HG03108 (cell line): Measurements from ENCODE around the gene ANKS1A.
"Not testable (repeated sequence)": the region's sequence is repeated elsewhere in the genome, so short reads cannot be mapped to it uniquely, and the experiment has no call there.

Experiments
- ATAC-seq: cut with Tn5 transposase; IDR thresholded peaks from one replicate; pipeline ENCODE4 v1.9.1; 2021; ENCODE audit warnings: moderate library complexity; ENCODE audit not compliant: unreplicated experiment

ANKS1A gene

DNA sequence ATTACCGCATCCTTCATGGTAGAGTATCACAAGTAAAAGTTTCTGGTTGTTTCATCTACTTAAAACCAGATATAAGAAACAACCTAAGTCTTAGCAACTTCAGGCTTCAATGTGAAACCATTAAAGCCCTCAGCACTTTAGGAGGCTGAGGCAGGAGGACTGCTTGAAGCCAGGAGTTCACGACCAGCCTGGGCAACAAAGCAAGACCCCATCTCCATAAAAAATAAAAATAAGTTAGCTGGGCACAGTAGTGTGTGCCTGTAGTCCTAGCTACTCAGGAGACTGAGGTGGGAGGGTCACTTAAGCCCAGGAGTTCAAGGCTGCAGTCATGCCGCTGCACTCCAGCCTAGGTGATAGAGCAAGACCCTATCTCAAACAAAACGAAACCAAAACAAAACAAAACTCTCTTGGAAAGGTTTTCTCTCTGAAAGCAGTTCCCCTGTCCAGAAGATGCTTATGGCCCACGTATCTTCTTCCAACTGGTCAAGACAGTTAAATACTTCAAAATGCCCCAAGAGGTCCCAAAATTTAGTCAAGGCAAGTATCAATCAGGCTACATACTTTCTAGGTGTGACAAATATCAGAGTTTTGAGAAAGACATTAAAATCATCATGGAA lies 11.1 kb upstream of the ANKS1A start:
- no peak for ATAC-seq

DNA sequence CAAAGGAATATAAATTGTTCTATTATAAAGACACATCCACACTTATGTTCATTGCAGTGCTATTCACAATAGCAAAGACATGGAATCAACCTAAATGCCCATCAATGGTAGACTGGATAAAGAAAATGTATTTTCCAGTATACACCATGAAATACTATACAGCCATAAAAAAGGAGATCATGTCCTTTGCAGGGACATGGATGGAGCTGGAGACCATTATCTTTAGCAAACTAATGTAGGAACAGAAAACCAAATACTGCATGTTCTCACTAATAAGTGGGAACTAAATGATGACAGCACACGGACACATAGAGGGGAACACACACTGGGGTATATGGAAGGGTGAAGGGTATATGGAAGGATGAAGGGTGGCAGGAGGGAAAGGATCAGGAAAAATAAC lies 5.0 kb upstream of the ANKS1A start:
- not testable (repeated sequence) for ATAC-seq

DNA sequence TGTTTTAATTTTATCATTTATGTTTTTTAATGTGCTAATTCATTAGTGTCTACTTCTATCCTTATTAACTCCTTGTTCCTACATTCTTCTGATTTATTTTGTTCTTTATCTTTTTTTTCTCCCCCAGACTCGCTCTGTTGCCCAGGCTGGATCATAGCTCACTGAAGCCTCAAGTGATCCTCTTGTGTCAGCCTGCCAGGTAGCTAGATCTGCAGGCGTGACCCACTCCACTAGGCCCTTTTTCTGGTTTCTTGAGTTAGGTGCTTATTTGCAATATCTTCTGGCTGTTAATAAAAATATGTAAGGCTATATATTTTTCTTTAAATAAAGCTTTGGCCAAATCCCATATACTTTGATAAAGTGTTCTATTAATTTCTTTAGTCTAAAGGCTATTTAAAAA lies 4.1 kb upstream of the ANKS1A start:
- ATAC-seq: no peak

DNA sequence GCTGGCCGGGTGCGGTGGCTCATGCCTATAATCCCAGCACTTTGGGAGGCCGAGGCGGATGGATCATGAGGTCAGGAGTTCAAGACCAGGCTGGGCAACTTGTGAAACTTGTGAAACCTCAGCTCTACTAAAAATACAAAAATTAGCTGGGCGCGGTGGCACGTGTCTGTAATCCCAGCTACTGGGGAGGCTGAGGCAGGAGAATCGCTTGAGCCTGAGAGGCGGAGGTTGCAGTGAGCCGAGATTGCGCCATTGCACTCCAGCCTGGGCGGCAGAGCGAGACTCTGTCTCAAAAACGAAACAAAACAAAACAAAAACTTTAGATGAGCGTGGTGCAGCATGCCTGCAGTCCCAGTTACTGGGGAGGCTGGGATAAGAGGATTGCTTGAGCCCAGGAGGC lies 3.2 kb upstream of the ANKS1A start:
- not testable (repeated sequence) for ATAC-seq

DNA sequence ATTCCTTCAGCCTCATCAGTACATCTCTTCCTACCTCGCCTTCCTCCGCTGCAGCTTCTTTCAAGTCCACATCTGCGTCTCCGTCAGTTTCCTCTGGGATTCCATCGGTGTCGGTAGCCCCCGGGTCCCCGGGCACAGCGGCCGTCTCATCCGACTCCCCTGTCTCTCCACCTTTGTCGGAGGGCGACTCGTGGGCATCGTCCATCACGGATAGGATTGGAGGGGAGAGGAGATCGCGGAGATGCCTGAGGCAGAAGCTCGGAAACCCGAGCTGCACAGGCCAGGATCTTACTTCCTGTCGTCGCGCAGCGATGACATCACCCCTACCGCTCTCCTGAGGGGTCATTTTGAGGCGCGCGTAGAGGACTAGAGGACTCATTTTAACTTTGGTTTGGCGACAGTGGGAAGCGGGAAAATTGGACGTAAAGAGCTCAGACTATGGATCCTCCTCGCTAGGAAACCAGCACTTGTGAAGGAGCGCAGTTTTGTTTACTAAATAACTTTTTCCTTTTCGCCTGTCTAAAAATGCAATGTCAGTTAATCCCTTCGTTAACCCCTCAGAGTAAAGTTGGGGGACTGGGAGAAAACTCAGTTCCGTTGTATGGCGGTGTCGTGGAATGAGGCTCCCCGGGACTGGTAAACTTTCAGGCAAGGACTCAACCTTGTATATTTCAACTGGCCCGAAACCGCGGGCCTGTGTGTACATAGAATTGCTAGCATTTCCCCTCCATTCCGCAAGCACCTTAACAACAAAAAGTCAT lies 1.1 kb upstream of the ANKS1A start, which contains the start of gene TAF11:
TAF11 (minus strand) TSS at position 290 of the 761 bp plus-strand sequence; CDS start at position 205, 85 bp downstream.
- ATAC-seq: peak; percentile 72

DNA sequence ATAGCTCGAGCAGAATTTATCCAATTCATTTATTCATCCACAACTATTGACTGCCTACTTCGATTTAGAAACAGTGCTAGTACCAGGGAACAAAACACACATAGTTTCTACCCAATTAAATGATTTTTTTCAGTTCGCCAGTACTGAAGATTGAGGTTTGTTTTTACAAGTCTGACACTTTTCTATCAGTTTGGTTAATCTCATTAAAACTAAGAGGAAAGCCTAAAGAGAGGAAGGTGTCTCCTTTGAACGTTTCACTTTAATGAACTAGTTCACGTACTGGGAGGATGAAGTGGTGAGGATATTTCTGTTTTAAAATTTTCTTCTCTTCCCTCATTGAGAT lies 570 bp upstream of the ANKS1A start:
- ATAC-seq: no peak

DNA sequence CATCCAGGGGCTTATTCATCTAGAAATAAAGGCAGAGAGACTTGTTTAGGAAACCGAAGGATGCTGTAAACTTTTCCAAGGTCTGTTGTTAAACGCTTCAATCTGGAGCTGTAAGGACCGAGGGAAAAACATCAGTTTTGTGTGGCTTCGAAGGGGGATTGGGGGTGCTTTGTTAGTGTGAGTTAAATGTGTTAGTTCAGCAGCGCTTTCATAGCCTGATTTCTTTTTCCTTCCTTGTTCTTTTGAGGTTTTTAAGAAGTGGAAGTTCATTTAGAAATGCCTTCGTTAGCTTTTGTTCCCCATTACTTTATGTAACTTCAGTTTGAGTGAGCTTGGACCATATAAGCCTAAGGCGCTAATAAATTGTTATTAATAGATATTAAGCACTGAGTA lies 1.5 kb downstream of the ANKS1A start:
- no peak for ATAC-seq

DNA sequence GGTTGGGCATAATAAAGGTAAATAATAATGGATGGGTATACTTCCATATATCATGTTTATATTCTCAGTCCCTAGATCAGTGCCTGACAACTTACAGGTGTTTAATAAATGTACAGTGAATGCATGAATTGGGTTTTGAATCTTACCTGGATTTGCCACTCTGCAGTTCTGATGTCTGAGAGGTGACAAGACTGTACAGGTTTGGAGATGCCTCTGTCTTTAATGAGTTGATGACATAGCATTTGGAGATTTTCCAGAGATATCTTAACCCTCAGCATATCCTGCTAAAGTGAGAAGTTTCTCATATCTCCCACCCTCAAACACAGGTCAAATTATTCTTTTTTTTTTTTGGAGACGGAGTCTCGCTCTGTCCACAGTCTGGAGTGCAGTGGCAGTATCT lies 2.2 kb downstream of the ANKS1A start:
- no peak for ATAC-seq

DNA sequence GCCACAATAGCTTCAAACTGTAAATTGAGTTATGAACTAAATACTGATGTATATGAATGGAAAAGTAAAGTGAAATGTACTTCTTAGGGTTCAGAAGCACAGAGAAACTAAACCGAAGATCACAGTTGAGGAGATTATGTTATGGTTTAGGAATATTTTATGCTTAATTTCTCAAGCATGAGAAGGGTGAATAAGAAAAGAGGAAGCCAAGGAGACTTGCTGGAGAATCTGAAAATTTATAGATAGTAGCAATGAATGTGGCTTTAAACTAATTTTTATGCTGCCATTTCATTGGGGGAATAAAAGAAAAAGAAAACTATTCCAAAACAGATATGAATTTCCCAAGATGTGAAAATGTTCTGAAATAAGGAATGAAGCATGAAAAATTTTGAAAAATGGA lies 5.6 kb downstream of the ANKS1A start:
- no peak for ATAC-seq

DNA sequence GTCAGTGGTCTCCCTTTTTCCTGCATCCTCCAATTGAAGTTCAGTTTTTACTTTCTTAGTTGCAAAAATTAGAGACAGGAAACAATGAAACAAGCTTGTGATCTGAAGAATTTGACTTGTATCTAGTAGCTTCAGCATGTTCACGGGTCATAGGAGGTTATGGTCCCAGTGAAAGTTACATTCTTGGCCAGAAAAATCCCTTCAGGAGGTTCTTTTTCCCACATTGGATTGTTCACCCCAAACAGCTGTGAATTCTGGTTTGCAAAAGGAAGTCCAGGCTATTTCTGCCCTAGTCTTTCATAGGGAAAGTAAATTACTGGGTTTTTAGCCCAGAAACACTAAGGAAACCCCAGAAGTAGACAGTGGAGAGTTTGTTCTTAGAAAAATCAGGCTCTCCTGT lies 8.1 kb downstream of the ANKS1A start:
- ATAC-seq: no peak

DNA sequence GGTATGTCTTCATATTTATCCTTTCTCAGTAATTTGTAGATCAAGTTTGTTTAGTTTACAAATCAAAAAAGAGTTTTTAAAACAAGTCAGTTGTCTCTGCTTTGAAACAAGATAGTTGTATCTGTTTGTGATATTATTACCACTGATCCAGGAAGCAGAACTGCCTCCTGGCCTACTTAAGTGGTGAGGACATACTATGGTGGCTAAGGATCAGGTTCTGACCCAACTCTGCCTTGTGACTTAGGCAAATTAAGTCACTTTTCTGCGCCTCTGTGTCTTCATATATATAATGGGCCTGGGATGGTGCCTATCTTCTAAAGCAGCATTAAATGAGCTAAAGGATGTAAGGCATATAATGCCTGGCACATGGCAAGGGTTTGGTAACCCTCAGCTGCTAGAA lies 8.7 kb downstream of the ANKS1A start:
- ATAC-seq: no peak

DNA sequence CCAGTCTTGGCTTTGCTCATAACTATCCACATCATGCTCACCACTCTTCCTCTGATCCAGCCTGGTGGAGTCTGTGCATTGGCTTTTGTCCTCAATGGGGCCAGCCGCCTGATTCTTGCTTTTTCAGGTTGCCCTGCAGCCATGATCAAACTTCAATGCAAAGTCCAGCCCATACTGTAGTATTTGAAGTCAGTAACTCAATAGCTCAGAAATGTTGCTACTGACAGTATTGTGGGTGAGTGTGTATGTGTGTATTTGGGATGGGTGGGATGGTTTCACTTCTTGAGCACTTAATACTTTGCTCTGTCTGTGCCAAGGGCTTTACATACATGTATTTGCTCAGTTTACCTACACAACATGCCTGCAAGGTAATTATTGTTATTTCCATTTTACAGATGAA lies 10.7 kb downstream of the ANKS1A start:
- ATAC-seq: not testable (repeated sequence)

DNA sequence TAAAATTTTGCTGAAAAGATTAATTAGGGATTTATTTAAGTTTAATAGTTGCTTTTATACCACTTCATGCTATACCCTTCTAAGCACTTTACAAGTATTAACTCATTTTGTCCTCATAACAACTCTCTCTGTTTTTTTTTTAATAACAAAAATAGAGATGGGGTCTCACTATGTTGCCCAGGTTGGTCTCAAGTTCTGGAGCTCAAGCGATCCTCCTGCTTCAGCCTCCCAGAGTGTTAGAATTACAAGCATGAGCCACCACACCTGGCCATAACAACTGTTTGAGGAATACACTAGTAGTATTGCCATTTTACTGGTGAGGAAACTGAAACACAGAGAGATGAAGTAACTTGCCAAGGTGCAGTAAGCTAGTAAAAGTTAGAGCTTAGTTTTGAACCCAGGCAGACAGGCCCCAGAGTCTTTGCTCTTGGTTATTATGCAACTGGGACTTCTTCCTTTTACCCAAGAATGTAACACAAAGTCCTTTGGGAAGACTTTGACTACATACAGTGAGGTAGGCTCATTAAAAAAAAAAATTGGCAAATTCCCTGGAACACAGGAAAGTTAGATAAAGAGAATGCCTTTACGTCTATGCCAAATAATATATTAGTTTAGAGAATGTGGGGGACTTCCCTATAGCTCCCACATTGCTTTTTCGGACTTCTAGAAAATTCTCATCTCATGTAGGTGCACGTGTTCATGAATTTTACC lies 11.4 kb downstream of the ANKS1A start:
- ATAC-seq: no peak

DNA sequence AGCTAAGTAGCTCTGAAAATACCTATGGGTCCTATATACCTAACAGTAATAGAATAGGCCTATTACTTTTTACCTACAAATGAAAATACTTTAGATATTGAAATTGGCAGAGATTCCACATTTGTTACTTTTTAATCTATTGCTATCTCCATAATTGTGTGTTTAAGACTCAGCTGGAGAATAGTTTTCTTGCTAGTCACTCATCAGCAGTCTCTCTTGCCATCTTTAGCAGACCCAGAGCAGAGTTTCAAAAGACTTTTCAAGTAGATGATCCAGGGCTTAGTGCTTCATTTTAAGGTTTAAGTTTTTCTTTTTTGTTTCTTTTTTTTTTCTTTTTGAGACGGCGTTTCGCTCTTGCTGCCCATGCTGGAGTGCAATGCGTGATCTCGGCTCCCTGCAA lies 12.9 kb downstream of the ANKS1A start:
- ATAC-seq: no peak

DNA sequence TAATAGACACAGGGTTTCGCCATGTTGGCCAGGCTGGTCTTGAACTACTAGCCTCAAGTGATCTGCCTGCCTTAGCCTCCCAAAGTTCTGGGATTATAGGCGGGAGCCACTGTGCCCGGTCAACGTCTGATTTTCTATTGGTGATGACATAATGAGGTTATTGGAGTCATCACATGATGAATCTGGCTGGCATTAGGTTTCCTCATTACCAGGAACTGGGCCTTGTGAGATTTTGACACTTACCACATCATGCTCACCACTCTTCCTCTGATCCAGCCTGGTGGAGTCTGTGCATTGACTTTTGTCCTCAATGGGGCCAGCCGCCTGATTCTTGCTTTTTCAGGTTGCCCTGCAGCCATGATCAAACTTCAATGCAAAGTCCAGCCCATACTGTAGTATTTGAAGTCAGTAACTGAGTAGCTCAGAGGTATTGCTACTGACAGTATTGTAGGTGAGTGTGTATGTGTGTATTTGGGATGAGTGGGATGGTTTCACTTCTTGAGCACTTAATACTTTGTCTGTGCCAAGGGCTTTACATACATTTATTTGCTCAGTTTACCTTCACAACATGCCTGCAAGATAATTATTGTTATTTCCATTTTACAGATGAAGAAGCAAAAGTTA lies 16.0 kb downstream of the ANKS1A start:
- no peak for ATAC-seq

DNA sequence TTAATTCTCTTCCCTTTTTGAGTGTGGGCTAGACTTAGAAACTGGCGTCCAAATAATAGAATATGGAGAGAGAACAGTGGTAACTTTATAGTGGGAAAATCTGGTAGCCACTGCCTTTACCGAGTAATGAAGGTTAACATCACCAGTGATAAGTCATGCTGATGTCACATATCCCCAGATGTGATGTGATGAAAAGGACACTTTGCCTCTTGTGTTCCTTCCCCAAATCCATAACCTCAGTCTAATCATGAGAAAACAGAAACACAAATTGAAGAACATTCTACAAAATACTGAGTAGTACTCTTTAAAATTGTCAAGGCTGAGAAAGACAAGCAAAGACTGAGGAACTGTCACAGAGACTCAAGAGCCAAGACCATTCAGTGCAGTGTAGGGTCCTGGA lies 17.8 kb downstream of the ANKS1A start:
- no peak for ATAC-seq

DNA sequence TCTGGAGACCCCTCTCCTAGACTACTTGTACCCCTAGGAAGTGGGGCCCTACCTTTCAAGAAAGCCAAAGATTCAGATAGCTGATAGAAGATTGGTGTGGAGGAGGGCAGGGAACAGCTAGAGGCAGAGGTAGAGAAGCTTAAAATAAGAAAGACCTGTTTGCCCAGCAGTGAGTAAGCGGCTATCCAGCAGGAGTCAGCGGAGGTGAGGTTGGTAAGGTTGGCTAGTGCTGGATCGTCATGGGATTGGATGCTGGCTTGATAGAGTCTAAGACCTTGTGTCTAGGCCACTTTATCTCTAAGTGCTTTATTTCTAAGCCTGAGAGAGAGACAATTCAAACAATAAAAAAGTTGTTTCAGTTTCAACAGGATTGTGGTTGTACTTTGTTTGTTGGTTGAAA lies 19.1 kb downstream of the ANKS1A start:
- no peak for ATAC-seq

DNA sequence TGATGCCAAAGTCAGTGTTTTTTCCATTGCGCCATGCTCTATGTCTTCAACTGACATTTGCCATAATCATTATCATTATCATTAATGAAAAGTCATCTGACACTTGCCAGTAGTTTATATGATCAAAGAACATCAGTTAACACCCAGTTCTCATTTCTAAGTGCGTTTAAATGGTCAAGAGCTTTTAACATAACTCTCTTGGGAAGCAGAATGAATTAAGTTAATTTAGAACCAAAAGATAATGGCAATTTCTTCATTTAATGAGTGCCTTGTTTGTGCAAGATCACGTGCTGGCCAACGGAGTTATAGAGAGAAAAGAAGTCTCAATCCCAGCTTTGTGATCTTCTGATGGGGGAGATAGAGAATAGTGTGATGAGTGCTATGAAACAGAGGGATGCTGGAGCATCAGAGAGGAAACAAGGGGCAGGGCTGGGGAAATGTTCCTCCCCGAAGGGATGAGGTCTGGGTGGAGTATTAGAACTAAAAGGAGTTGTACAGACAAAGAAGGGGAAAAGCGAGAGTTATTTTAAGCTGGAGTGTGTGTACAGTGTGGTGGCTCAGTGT lies 20.3 kb downstream of the ANKS1A start:
- no peak for ATAC-seq

DNA sequence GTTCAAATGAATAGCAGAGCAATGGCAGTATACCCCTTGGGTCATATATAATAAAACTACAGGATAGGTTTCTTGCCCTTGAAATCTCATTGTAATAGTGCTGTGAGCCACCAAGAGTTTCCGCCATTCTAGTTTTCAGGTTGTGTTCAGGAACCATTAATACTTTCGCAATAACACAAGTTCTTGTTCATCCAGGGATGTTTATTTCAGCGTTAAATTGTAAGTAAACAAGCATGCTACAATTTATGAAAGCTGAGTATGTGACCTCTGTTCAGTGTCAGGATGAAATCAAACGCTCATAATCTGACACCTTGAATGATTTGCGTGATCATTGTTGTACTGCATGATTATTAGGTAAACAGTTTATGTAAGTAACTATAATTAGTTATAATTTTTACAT lies 22.8 kb downstream of the ANKS1A start:
- no peak for ATAC-seq

DNA sequence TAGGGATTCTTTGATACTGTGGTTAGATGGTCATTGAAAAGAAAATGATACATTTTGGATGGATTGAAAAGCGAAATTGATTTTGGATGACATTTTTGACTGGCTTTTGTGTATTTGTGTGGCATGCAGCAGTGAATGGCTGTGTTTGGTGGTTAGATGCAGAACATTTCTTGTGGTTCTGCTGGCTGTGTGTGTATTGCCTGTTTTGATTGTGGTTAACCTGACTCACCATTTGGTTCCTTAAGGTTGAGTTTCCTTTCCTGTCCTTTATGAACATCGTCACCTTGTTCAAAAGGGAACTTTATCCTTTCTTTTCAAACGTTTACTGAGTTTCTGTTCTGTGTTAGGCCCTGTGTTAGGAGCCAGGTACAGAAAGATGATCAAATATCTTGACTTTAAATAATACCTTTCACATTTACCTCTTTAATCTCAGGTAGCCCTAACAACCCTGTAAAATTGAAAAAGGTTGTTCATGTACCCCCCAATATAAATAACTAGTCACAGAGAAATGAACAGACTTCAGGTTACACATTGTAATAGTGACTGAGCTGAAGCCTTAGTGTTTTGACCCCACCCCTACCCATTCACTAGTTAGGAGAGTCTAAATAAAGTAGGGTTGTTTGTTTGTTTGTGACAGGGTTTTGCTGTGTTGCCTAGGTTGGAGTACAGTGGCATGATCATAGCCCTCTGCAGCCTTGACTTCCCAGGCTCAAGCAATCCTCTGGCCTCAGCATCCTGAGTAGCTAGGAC lies 23.8 kb downstream of the ANKS1A start:
- peak; percentile 82 for ATAC-seq

DNA sequence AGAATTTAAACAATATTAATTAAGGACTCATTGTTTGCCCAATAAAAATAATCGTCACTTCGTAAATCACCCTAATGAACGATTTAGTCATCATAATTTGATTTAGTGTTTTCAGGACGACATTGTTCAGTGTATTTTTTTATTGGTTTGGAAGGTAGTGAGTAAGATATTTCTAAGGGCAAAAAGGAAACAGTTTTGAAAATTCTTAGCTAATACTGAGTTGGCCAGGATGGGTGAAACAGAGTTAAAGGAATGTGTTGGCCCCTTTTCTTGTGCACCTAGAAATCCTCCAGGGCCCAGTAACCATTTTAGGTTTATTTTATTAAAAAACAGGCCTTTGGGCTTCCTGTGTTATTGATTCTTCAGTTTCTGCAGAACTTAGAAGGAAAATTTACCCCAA lies 25.3 kb downstream of the ANKS1A start:
- ATAC-seq: no peak
